Prostate gland (tissue), 2 donors: ENCODE results near the gene RCL1. TPM values are rescaled to one million over a fixed set of nuclear protein-coding genes. Genes with fewer than 3 reads are reported as not detected.

Source experiments
- DNase-seq: peaks from one replicate; pipeline ENCODE4 v3.0.0-alpha.2; 2019; ENCODE audit warnings: low spot score
- H3K27ac ChIP-seq, 2 donors: fragments of 200-600 bp; sonication (generic); 2 replicates each; pipeline ENCODE4 v1.5.1; 2017 to 2019
- H3K27me3 ChIP-seq: fragments of 200-600 bp; sonication (generic); replicated peaks from 2 replicates; pipeline ENCODE4 v1.5.1; 2019; ENCODE audit not compliant: insufficient read depth
- H3K36me3 ChIP-seq, 2 donors: fragments of 200-600 bp; sonication (generic); 1 replicate in 1 of 2; 2 replicates in 1 of 2; pipeline versions ENCODE4 v1.5.1 to v1.8.1; 2017 to 2019
- H3K4me1 ChIP-seq: fragments of 200-600 bp; sonication (generic); replicated peaks from 2 replicates; pipeline ENCODE4 v1.5.1; 2019
- H3K4me3 ChIP-seq, 2 donors: fragments of 200-600 bp; sonication (generic); 2 replicates each; pipeline ENCODE4 v1.5.1; 2017 to 2019
- H3K9me3 ChIP-seq: fragments of 200-600 bp; sonication (generic); 2 replicates; pipeline ENCODE4 v1.5.1; 2017
- POLR2A ChIP-seq: fragments of 450-650 bp; IDR thresholded peaks from one replicate; pipeline ENCODE4 v1.6.1; 2016; ENCODE audit warnings: antibody characterized with exemption, mild to moderate bottlenecking
- POLR2AphosphoS5 ChIP-seq: sonication (generic); formaldehyde crosslinking; IDR thresholded peaks from one replicate; pipeline ENCODE4 v1.6.1; 2017; ENCODE audit warnings: antibody characterized with exemption
- WGBS: methylation state at CpG from one replicate; pipeline ENCODE4 v1.1.5; 2018; 5-methylcytosine and 5-hydroxymethylcytosine counted together
- intact Hi-C: fragments of 100-400 bp; cut with DNase I; formaldehyde crosslinking; loops from one replicate; pipeline ENCODE4 v1.14.2; 2022
- total RNA-seq, 2 donors: library from RNA; depleted of rRNA; stranded (reverse); fragments of >200 nt; gene quantifications; one replicate each; pipeline ENCODE4 v1.1.0, GENCODE V29; 2016
- TF ChIP-seq, protein P1 (sequence below), 4 experiments: fragments of 200-600 bp in 2 of 4; fragments of 450-650 bp in 2 of 4; sonication (generic) in 2 of 4; IDR thresholded peaks; 1 replicate in 3 of 4; 2 replicates in 1 of 4; pipeline ENCODE4 v1.5.1; 2016 to 2019; ENCODE audit warnings: antibody characterized with exemption in 4 of 4, mild to moderate bottlenecking in 2 of 4, moderate library complexity in 2 of 4

RCL1 gene
- total RNA-seq, 2 donors from 2014 or later, result 18.9 to 29.3 TPM

DNA sequence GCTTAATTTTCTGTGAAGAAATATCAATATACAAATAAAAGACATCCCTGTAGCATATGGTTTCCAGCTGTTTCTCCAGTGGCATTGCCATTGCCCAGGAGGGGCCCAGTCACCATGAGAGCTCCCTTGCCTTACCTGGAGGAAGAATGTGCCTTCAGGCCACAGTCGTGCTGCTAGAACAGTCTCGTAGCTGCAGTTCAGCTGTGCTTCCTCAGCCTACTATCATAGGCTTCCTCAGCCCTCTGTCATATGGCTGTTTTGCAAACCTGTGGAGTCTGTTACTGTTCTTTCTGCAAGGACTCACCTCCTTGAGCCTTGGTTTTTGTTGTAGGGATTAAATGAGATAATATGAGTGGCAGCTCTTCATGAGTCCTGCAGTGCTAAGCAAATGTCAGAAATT lies 67.6 kb downstream of the RCL1 start:
- DNase-seq, result no peak
- WGBS, result 96% methylated on average over 2 of the region's 2 CpGs
- H3K9me3 ChIP-seq, result no peaks in the 10 kb centered on the region
- intact Hi-C loops, result no loop called here
- H3K4me3 ChIP-seq, result no peak overlapping the region
- TF ChIP-seq POLR2AphosphoS5 (no peak), POLR2A (no peak)
- TF ChIP-seq, protein P1, sequence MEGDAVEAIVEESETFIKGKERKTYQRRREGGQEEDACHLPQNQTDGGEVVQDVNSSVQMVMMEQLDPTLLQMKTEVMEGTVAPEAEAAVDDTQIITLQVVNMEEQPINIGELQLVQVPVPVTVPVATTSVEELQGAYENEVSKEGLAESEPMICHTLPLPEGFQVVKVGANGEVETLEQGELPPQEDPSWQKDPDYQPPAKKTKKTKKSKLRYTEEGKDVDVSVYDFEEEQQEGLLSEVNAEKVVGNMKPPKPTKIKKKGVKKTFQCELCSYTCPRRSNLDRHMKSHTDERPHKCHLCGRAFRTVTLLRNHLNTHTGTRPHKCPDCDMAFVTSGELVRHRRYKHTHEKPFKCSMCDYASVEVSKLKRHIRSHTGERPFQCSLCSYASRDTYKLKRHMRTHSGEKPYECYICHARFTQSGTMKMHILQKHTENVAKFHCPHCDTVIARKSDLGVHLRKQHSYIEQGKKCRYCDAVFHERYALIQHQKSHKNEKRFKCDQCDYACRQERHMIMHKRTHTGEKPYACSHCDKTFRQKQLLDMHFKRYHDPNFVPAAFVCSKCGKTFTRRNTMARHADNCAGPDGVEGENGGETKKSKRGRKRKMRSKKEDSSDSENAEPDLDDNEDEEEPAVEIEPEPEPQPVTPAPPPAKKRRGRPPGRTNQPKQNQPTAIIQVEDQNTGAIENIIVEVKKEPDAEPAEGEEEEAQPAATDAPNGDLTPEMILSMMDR (IDR thresholded peaks at IDR 0.05), result no peak
- H3K36me3 ChIP-seq, result no peaks in the 10 kb centered on the region
- no peaks in the 10 kb centered on the region for H3K4me1 ChIP-seq
- no peaks in the 10 kb centered on the region for H3K27me3 ChIP-seq
- no peak overlapping the region for H3K27ac ChIP-seq

GRCh38 chr9:4861145-4861544 lies 68.4 kb downstream of the RCL1 start:
- DNase-seq, result no peak
- 71% methylated on average over 2 of the region's 2 CpGs for whole genome bisulfite sequencing
- H3K27me3 ChIP-seq, result no peaks in the 10 kb centered on the region
- H3K4me1 ChIP-seq, result no peaks in the 10 kb centered on the region
- TF ChIP-seq POLR2AphosphoS5, result no peak
- TF ChIP-seq POLR2A, result no peak
- TF ChIP-seq, protein P1 (IDR thresholded peaks at IDR 0.05), result no peak
- H3K36me3 ChIP-seq, result no peaks in the 10 kb centered on the region
- no peak overlapping the region for H3K4me3 ChIP-seq
- H3K9me3 ChIP-seq, result no peaks in the 10 kb centered on the region
- H3K27ac ChIP-seq, result no peak overlapping the region
- intact Hi-C loops, result no loop called here

DNA sequence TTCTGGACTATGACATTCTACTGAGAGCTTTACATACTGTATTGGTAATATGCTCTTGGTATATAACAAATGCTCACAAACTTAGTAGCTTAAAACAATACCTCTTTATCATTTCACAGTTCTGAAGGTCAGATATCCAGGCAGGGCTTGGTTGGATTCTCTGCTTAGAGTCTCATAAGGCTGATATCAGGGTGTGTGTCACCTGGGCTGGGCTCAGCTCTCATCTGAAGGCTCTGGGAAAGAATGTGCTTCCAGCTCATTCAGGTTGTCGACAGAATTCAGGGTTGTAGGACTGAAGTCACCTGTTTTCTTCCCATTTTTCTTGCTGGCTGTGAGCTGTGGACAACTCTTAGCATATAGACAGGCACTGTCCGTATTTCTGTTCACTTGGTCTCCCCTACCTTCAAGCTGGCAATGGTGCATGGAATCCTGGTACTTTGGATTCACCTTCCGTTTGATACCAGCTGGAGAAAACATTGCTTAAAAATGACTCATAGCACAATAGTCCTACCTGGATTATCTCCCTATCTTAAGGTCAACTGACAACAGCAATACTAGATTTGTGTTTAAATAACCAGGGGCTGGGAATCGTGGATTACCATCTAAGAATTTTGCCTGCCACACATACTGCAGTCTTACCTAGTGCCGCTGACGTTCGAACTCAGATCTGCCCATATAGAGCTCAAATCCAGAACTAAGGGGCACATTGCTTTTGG lies 69.2 kb downstream of the RCL1 start:
- 92% methylated on average over 7 of the region's 7 CpGs for WGBS
- intact Hi-C loops, result no loop called here
- TF ChIP-seq POLR2A, result no peak
- TF ChIP-seq, protein P1 (IDR thresholded peaks at IDR 0.05), result no peak
- DNase-seq, result no peak
- Histone ChIP-seq H3K9me3 (no peaks in the 10 kb centered on the region), H3K27ac (no peak overlapping the region), H3K36me3 (no peaks in the 10 kb centered on the region), H3K27me3 (no peaks in the 10 kb centered on the region), H3K4me1 (no peaks in the 10 kb centered on the region), H3K4me3 (no peak overlapping the region)

DNA sequence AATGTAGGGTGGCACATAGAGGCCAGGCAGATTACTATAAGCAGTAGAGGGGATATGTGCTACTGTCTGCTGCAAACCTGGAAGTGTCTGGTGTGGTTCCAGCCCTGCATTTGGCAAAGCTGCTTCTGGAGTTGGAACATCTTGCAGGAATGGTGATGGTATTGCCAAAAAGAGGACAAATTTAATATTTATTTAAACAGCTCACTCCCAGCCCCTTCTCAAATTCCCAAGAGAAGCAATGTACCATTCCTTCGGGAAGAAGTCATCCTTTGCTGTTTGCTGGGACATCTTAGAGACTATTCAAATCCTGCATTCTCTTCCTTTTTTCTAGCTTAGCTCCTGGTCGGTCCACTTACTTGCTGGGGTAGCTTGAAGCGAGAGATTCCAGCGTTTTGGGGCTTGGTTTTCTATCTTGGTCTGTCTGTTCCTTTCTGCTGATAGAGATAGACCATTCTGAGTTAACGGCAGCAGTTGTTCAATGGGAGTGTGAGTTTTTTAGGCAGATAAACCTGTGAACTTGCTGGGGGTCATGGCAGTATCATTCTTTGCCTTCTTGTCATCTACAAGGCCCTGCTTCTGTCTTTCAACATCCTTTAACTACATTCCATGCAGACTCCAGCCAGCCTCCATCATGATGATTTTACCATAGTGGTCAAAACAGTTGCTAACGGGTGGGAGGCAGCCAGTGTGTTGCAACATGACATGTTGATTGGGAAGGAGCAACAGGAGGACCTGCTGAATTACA lies 69.9 kb downstream of the RCL1 start:
- no peaks in the 10 kb centered on the region for H3K4me1 ChIP-seq
- intact Hi-C loops, result no loop called here
- WGBS, result 76% methylated on average over 6 of the region's 6 CpGs
- no peak overlapping the region for H3K4me3 ChIP-seq
- no peaks in the 10 kb centered on the region for H3K27me3 ChIP-seq
- no peaks in the 10 kb centered on the region for H3K9me3 ChIP-seq
- TF ChIP-seq POLR2AphosphoS5 (no peak), POLR2A (no peak)
- TF ChIP-seq, protein P1 (IDR thresholded peaks at IDR 0.05), result no peak
- no peak for DNase-seq
- peak overlapping the region in 1 of 2 donors; percentile 11 for H3K27ac ChIP-seq
- H3K36me3 ChIP-seq, result no peaks in the 10 kb centered on the region
